Stimulated activated naive CD8-positive, alpha-beta T cell treated with anti-CD3 and anti-CD28 coated beads, Interleukin-15, Interleukin-2, amounts not matched to agents 100 U/mL and 50 U/mL, for 24 hours (primary cell): ENCODE data around the gene CDC14A.
"Not testable (repeated sequence)": the region's sequence is repeated elsewhere in the genome, so short reads cannot be mapped to it uniquely, and the experiment has no call there.

Experiments
- ATAC-seq: fragments of 150-1000 bp; cut with Tn5 transposase; one replicate; pipeline ENCODE4 v1.10.0; 2021
- DNase-seq: peaks from one replicate; pipeline ENCODE4 v3.0.0; 2021

CDC14A gene

DNA sequence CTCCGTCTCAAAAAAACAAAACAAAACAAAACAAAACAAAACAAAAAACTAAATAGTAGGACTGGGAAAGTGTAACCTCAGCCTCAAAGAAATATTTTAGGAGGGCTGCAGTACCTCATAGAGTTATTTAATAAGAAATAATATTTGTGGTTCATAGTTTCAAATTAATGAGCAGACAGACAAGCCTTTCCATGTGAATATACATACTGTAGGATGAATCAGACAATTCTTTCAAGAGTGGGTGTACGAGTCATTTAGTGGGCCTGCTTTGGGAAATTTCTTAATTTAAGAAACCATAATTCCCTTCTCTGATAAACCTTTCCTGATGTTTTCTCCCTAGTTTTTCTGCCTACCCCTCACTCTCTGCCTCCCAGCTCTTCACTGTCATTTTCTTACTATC lies 52.5 kb downstream of the CDC14A start:
- ATAC-seq (no peak), DNase-seq (no peak)

GRCh38 chr1:100405902-100406301 lies 53.6 kb downstream of the CDC14A start:
- not testable (repeated sequence) for DNase-seq, ATAC-seq

GRCh38 chr1:100407390-100407789 lies 55.1 kb downstream of the CDC14A start:
- ATAC-seq, DNase-seq: not testable (repeated sequence)

GRCh38 chr1:100411019-100411418 lies 58.7 kb downstream of the CDC14A start:
- DNase-seq (no peak), ATAC-seq (no peak)

- DNase-seq (no peak), ATAC-seq (no peak)
Observed at GRCh38 chr1:100411574-100411973, 59.3 kb downstream of the CDC14A start.

- ATAC-seq (no peak), DNase-seq (no peak)
Observed at GRCh38 chr1:100413035-100413434, 60.7 kb downstream of the CDC14A start.

DNA sequence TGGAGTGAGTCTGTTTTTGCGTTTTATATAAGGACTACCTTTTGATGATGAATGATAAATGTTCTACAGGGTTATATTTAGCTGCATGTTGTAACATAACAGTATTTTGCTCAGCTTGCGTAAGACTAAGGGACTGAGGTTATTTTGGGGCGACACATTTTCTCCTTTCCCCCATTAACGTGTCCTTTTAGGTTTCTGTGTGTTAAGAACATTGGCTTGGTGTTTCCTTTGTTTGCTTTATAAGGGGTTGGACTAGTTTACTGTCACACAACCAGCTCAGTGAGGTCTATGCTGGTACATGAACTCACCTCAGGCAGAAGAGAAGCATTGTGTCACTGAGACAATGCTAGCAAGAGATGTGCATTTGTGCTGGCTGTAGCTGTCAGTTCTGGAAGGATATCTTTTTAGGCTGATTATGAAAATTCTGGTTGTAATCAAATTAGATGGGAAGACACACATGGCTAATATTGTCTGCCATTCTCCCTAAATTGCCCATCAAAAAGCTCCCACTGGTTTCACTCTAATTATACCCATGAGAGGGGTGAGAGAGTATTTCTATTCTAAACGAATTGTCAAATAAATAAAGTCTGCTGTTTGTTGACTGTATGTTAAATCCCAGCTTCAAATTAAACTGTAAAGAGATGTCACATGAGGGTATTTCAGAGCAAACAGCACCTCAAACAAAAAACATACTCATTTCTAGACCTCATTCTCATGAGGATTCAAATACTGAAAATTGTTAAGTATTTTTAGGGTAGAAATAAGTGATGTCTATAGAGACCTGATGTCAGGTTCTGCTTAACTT lies 62.6 kb downstream of the CDC14A start:
- ATAC-seq (peak; percentile 59), DNase-seq (no peak)

DNA sequence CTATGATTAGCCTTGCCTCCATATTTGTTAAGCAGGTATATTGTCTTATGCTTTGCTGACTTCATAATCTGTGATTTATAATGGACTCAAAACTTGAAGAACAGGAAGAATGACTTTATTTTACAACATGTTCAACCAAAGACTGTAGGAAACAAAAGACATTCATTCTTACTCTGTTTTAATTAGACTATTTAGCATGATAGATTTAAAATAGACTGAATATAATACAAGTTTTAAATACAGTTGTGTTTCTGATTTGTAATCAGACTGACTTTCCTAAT lies 63.1 kb downstream of the CDC14A start:
- no peak for ATAC-seq
- no peak for DNase-seq

- ATAC-seq (no peak), DNase-seq (no peak)
Observed at GRCh38 chr1:100419072-100419471, 66.8 kb downstream of the CDC14A start.

DNA sequence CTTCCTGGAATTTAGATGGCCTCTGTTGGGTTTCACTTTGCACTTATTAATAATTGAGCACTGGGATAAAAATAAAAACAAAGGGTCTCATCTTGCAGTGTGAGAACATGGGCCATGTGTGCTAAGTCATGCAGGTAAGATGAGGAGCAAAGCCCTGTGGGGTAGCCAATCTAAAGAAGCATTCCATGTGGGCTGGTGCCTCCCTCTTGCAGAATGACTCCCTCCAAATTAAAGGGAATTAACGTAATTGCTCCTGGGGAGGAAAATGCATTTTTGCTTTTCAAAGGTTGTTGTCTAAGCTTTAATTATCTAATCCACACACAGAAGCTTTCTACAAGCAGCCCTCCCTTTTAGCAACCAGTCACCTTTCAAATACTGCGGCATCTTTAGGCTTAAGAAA lies 69.8 kb downstream of the CDC14A start:
- no peak for ATAC-seq
- no peak for DNase-seq

DNA sequence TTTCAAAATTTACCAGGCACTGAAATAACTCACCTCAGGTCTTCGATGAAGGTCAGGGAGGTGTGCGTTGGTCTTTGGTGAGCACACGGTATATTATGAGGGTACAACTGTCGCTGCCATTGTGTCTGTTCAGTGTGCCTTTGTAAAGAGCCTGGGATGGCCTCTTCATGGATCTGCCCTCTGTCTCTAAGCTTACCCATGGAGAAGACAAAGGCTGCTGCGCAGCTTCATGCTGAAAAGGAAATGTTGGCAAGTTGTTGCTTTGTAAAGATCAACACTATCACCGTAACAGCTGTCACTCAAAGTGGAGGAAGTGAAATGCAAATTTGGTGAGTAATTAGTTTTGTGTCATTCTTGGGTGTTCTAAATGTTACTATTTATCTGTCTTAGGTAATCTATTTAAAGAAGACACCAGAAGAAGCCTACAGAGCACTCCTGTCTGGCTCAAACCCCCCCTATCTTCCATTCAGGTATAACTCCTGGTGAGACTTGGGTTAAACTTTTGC lies 71.6 kb downstream of the CDC14A start:
- ATAC-seq = peak; percentile 63
- DNase-seq = no peak

DNA sequence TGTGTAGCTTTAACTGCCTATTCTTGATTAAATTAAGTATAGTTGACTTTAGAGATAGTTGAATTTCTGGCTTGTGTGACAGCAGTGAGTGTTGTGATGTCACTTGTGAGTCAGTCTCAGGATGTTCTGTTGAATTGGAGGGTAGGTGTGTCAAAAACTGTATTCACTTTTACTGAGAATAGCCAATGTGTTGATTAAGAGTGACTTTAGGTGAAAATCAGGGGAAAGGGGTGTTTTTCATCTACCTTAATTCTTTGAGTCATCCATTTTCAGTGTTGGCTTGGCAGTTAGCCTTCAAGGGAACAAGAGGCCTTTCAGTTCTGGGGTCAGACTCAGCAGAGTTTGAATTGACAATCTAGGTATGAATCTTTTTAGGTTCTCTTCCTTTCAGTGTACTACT lies 75.9 kb downstream of the CDC14A start:
- no peak for DNase-seq
- peak; percentile 64 for ATAC-seq

- ATAC-seq (no peak), DNase-seq (no peak)
Observed at GRCh38 chr1:100430325-100430756, 78.0 kb downstream of the CDC14A start.

GRCh38 chr1:100431954-100432353 lies 79.6 kb downstream of the CDC14A start:
- no peak for ATAC-seq
- no peak for DNase-seq

GRCh38 chr1:100433563-100433962 lies 81.3 kb downstream of the CDC14A start:
- no peak for ATAC-seq
- DNase-seq = no peak

GRCh38 chr1:100434831-100435230 lies 82.5 kb downstream of the CDC14A start:
- ATAC-seq = no peak

DNA sequence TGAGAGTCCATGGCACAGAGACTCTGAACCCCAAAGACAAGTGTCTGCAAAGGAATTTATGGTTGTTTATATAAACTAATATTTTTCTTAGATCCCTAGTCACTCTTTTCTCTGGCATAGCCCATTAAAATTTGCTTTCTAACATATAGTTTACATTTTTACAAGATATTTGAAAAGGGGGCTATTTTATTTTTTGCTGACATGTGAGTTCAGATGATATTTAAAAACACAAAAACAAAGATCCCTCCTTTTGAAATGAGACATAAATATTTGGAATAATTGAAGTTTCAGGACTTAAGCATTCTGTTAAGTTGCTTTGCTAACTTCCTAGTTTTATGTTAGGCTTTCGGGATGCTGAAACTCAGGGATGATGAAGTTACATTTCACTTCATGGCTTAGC lies 86.1 kb downstream of the CDC14A start:
- no peak for ATAC-seq
- no peak for DNase-seq

More at GRCh38 chr1:100434831-100435230, 82.5 kb downstream of the CDC14A start:
- no peak for DNase-seq

GRCh38 chr1:100438789-100439188 lies 86.5 kb downstream of the CDC14A start:
- DNase-seq (no peak), ATAC-seq (no peak)

DNA sequence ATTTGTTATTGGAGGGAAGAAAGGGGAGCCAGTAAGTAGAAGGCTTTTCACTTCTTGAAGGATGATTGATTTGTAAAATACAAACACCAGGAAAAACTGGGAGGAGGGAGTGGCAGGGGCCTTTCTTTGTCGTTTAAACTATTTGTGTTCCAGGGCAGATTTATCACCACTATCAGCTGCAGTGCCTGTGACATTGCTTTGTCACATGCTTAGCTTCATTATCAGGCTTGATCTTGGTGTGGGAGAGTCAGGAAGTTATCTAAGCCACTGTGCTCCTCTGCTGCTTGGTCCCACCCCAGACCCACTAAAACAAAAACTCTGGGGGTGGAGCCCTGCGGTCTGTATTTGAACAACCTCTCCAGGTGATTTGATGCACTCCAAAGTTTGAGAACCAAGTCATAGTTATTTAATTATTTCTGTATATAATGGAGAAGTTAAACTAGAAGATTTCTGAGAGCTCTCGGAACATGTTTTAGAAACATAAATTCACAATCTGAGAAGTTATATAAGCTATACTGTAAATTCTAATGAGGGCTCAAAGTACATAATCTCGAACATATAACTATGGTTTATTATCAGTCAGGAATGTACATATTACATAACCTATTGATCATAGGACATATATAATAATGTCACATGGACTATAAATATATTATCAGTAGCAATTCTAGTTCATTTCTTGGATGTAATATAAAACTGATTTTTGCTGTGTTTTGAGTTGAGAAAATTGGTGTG lies 87.9 kb downstream of the CDC14A start:
- ATAC-seq (peak; percentile 78), DNase-seq (peak; percentile 65)

- DNase-seq = no peak
- ATAC-seq = no peak
Observed at GRCh38 chr1:100441146-100441545, 88.8 kb downstream of the CDC14A start.

DNA sequence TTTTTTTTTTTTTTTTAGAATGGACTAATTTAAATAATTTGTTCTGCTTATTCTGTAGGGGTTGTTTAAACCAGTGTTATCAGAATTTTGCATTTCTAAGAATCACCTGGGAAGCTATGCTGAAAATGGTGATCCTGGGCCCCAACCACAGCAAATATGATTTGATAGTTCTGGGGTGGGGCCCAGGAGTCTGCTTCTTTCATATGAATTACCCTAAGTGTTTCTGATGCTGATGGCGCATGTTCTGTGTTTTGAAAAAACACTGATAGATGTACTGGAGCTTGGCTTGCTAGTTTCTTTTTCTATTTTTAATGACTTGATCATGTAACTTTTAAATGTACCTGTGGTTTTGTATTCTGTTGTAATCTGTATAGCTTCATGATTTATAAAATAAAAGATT lies 89.3 kb downstream of the CDC14A start:
- ATAC-seq (no peak), DNase-seq (no peak)

DNA sequence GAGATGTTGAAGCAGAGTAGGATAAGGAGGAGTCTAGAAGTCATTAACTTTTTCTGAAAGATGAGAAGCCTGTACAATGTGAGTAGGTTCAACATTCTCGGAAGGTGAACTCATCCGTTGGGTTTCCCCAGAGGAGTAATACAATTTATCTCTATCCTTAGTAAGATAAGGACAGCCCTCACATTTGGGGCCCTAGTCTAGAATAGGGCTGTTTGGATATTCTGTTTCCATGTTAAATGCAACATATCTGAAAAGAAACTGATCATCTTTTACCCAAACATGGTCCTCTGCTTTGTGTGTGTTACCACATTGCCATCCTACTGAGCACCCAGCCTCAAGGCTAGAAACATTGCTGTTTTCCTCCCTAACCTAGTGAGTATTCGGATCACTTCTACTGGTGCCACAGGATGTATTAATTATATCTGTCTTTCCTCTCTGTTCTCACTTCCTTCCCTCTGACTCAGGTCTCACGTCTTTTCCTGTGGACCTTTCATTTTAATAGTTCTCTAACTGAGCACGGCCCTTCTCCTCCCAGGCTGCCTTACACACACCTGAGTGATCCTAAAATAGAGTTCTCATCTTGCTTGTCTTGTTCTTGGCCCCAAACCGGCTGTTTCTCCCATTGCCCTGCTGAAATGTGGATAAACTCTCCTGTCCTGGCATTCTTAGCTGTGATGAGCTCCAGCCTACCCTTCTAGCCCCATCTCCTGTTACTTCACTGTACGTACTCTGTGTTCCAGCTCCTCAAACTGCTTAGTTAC lies 91.7 kb downstream of the CDC14A start:
- DNase-seq (peak; percentile 20), ATAC-seq (peak; percentile 83)

- ATAC-seq (no peak), DNase-seq (no peak)
Observed at GRCh38 chr1:100445565-100445964, 93.3 kb downstream of the CDC14A start.
